Neural progenitor cell (in vitro differentiated cells): ENCODE data around the gene CLCF1. TPM values are rescaled to one million over a fixed set of nuclear protein-coding genes. Genes with fewer than 3 reads are reported as not detected.

Source experiments
- DNase-seq: peaks from one replicate; pipeline ENCODE4 v3.0.0-alpha.2; 2016; ENCODE audit warnings: low spot score
- H2AFZ ChIP-seq: fragments of 200-600 bp; sonication (generic); replicated peaks from 2 replicates; pipeline ENCODE4 v1.6.1; 2016; ENCODE audit warnings: antibody characterized with exemption
- H3F3A ChIP-seq: fragments of 200-600 bp; sonication (generic); 2 replicates; pipeline ENCODE4 v1.6.1; 2016; ENCODE audit warnings: antibody characterized with exemption, low read depth
- H3K27ac ChIP-seq: fragments of 200-600 bp; sonication (generic); 2 replicates; pipeline ENCODE4 v1.5.1; 2016; ENCODE audit warnings: mild to moderate bottlenecking
- H3K27me3 ChIP-seq: fragments of 200-600 bp; sonication (generic); 2 replicates; pipeline ENCODE4 v1.6.1; 2016; ENCODE audit warnings: mild to moderate bottlenecking, moderate library complexity
- H3K36me3 ChIP-seq: fragments of 200-600 bp; sonication (generic); 2 replicates; pipeline ENCODE4 v1.5.1; 2016
- H3K4me1 ChIP-seq: fragments of 200-600 bp; sonication (generic); 2 replicates; pipeline ENCODE4 v1.6.1; 2016; ENCODE audit warnings: mixed run types
- H3K4me2 ChIP-seq: fragments of 200-600 bp; sonication (generic); 2 replicates; pipeline ENCODE4 v1.6.1; 2016
- H3K4me3 ChIP-seq: fragments of 200-600 bp; sonication (generic); 2 replicates; pipeline ENCODE4 v1.5.1; 2016
- H3K79me2 ChIP-seq: fragments of 200-600 bp; sonication (generic); 2 replicates; pipeline ENCODE4 v1.6.1; 2016; ENCODE audit warnings: low read depth
- H3K9ac ChIP-seq: fragments of 200-600 bp; sonication (generic); 2 replicates; pipeline ENCODE4 v1.6.1; 2016
- H3K9me3 ChIP-seq: fragments of 200-600 bp; sonication (generic); 2 replicates; pipeline ENCODE4 v1.5.1; 2016; ENCODE audit warnings: low read depth
- H4K20me1 ChIP-seq: fragments of 200-600 bp; sonication (generic); 2 replicates; pipeline ENCODE4 v1.6.1; 2016; ENCODE audit warnings: low read depth
- H3K27ac Mint-ChIP-seq: 3 replicates; pipeline ENCODE4 v1.8.0; 2021; ENCODE audit warnings: mixed read lengths
- H3K27me3 Mint-ChIP-seq: 2 replicates; pipeline ENCODE4 v1.8.0; 2022; ENCODE audit warnings: low read depth, mild to moderate bottlenecking, inconsistent platforms, moderate library complexity, mixed read lengths; ENCODE audit not compliant: insufficient read depth
- H3K36me3 Mint-ChIP-seq: 3 replicates; pipeline ENCODE4 v1.8.0; 2021; ENCODE audit warnings: mixed read lengths
- H3K4me1 Mint-ChIP-seq: 3 replicates; pipeline ENCODE4 v1.8.0; 2021; ENCODE audit warnings: mixed read lengths
- H3K4me3 Mint-ChIP-seq: 3 replicates; pipeline ENCODE4 v1.8.0; 2021; ENCODE audit warnings: mild to moderate bottlenecking, moderate library complexity, mixed read lengths
- H3K9me3 Mint-ChIP-seq: 3 replicates; pipeline ENCODE4 v1.8.0; 2020; ENCODE audit warnings: mixed read lengths
- CTCF ChIP-seq: fragments of 200-600 bp; sonication (generic); IDR thresholded peaks from 2 replicates; pipeline ENCODE4 v1.5.1; 2017; ENCODE audit warnings: antibody characterized with exemption, mild to moderate bottlenecking
- EZH2 ChIP-seq: fragments of 200-600 bp; sonication (generic); IDR thresholded peaks from 2 replicates; pipeline ENCODE4 v1.6.1; 2017; ENCODE audit warnings: antibody characterized with exemption, mild to moderate bottlenecking, moderate library complexity
- EZH2phosphoT487 ChIP-seq: fragments of 200-600 bp; sonication (generic); IDR thresholded peaks from 2 replicates; pipeline ENCODE4 v1.6.1; 2017; ENCODE audit warnings: antibody characterized with exemption
- total RNA-seq: library from RNA; depleted of rRNA; stranded (reverse); fragments of >200 nt; gene quantifications from 2 replicates; pipeline ENCODE4 v1.2.3, GENCODE V29; 2015; ENCODE audit warnings: low replicate concordance

Gene CLCF1
- total RNA-seq, 1 donor from 2014 or later: 2.0 TPM

GRCh38 chr11:67347964-67348749 lies 25.2 kb downstream of the CLCF1 start:
- Mint-ChIP-seq H3K4me3 (no peak overlapping the region), H3K9me3 (no peaks in the 10 kb centered on the region), H3K27me3 (peaks cover 2% of the 10 kb centered on the region), H3K4me1 (peaks cover 16% of the 10 kb centered on the region), H3K36me3 (no peaks in the 10 kb centered on the region), H3K27ac (no peak overlapping the region)
- DNase-seq: no peak
- H4K20me1 ChIP-seq: no peaks in the 10 kb centered on the region
- H2AFZ ChIP-seq: no peak overlapping the region
- H3K4me3 ChIP-seq: no peak overlapping the region
- no peaks in the 10 kb centered on the region for H3K27me3 ChIP-seq
- TF ChIP-seq EZH2: no peak
- TF ChIP-seq CTCF: no peak
- TF ChIP-seq EZH2phosphoT487: no peak
- H3K36me3 ChIP-seq: no peaks in the 10 kb centered on the region
- H3F3A ChIP-seq: peaks cover 7% of the 10 kb centered on the region
- no peak overlapping the region for H3K9ac ChIP-seq
- no peak overlapping the region for H3K4me2 ChIP-seq
- no peaks in the 10 kb centered on the region for H3K79me2 ChIP-seq
- H3K4me1 ChIP-seq: peaks cover 6% of the 10 kb centered on the region
- H3K27ac ChIP-seq: no peak overlapping the region
- H3K9me3 ChIP-seq: no peaks in the 10 kb centered on the region

- TF ChIP-seq CTCF (peak; percentile 72), EZH2 (no peak), EZH2phosphoT487 (no peak)
- Histone ChIP-seq H3K9me3 (no peaks in the 10 kb centered on the region), H3K4me3 (no peak overlapping the region), H3K9ac (no peak overlapping the region), H3K27me3 (no peaks in the 10 kb centered on the region), H2AFZ (no peak overlapping the region), H4K20me1 (no peaks in the 10 kb centered on the region), H3F3A (no peaks in the 10 kb centered on the region), H3K36me3 (no peaks in the 10 kb centered on the region), H3K79me2 (no peaks in the 10 kb centered on the region), H3K4me1 (no peaks in the 10 kb centered on the region), H3K27ac (no peak overlapping the region), H3K4me2 (no peak overlapping the region)
- Mint-ChIP-seq H3K36me3 (peaks cover 4% of the 10 kb centered on the region), H3K27ac (no peak overlapping the region), H3K27me3 (peaks cover 2% of the 10 kb centered on the region), H3K4me3 (no peak overlapping the region), H3K9me3 (peaks cover 3% of the 10 kb centered on the region), H3K4me1 (peaks cover 10% of the 10 kb centered on the region)
- DNase-seq: peak; percentile 44
Measured at GRCh38 chr11:67345920-67346819, 27.2 kb downstream of the CLCF1 start.

- H3K4me3 Mint-ChIP-seq: no peak overlapping the region
- Histone ChIP-seq H3K9me3 (no peaks in the 10 kb centered on the region), H4K20me1 (no peaks in the 10 kb centered on the region), H3K4me3 (no peak overlapping the region), H3K9ac (no peak overlapping the region), H3K27me3 (no peaks in the 10 kb centered on the region), H3K4me1 (no peaks in the 10 kb centered on the region), H3K27ac (no peak overlapping the region), H3K36me3 (no peaks in the 10 kb centered on the region), H3K79me2 (no peaks in the 10 kb centered on the region), H3F3A (no peaks in the 10 kb centered on the region), H3K4me2 (no peak overlapping the region), H2AFZ (no peak overlapping the region)
- H3K9me3 Mint-ChIP-seq: peaks cover 3% of the 10 kb centered on the region
- TF ChIP-seq EZH2phosphoT487: no peak
- TF ChIP-seq CTCF: no peak
- no peak for TF ChIP-seq EZH2
- no peak for DNase-seq
- peaks cover 4% of the 10 kb centered on the region for H3K36me3 Mint-ChIP-seq
- peaks cover 2% of the 10 kb centered on the region for H3K27me3 Mint-ChIP-seq
- peaks cover 10% of the 10 kb centered on the region for H3K4me1 Mint-ChIP-seq
- H3K27ac Mint-ChIP-seq: no peak overlapping the region
Measured at GRCh38 chr11:67345247-67345919, 28.0 kb downstream of the CLCF1 start.
